WERI-Rb-1 (cell line): ENCODE results near the gene UTF1.

Experiments used
- DNase-seq: peaks from one replicate; pipeline ENCODE4 v3.0.0-alpha.2; 2020
- H3K27ac ChIP-seq: fragments of 250-450 bp; sonication (Bioruptor Pico); 2 replicates; pipeline ENCODE4 v1.5.1; 2020; ENCODE audit warnings: mild to moderate bottlenecking, moderate library complexity
- H3K27me3 ChIP-seq: fragments of 250-450 bp; sonication (Bioruptor Pico); 2 replicates; pipeline ENCODE4 v1.5.1; 2021; ENCODE audit warnings: mild to moderate bottlenecking, low read depth, moderate library complexity; ENCODE audit not compliant: insufficient read depth, severe bottlenecking
- H3K36me3 ChIP-seq: fragments of 250-450 bp; sonication (Bioruptor Pico); 2 replicates; pipeline ENCODE4 v1.5.1; 2020; ENCODE audit warnings: mild to moderate bottlenecking, moderate library complexity
- H3K4me3 ChIP-seq: 2 replicates; pipeline ENCODE4 v1.5.1; 2011; ENCODE audit warnings: low read depth, mild to moderate bottlenecking, control low read depth, low read length
- H3K9me3 ChIP-seq: fragments of 250-450 bp; sonication (Bioruptor Pico); 2 replicates; pipeline ENCODE4 v1.5.1; 2021; ENCODE audit warnings: mild to moderate bottlenecking, moderate library complexity; ENCODE audit not compliant: severe bottlenecking
- CTCF ChIP-seq: IDR thresholded peaks from 2 replicates; pipeline ENCODE4 v1.5.1; 2011; ENCODE audit warnings: low read depth, mild to moderate bottlenecking, control low read depth, inconsistent platforms, low read length

Gene UTF1

GRCh38 chr10:133198206-133198605 is 31.8 kb upstream of the UTF1 start:
- no peak for DNase-seq
- H3K27me3 ChIP-seq: no peaks in the 10 kb centered on the region
- TF ChIP-seq CTCF: no peak

DNA sequence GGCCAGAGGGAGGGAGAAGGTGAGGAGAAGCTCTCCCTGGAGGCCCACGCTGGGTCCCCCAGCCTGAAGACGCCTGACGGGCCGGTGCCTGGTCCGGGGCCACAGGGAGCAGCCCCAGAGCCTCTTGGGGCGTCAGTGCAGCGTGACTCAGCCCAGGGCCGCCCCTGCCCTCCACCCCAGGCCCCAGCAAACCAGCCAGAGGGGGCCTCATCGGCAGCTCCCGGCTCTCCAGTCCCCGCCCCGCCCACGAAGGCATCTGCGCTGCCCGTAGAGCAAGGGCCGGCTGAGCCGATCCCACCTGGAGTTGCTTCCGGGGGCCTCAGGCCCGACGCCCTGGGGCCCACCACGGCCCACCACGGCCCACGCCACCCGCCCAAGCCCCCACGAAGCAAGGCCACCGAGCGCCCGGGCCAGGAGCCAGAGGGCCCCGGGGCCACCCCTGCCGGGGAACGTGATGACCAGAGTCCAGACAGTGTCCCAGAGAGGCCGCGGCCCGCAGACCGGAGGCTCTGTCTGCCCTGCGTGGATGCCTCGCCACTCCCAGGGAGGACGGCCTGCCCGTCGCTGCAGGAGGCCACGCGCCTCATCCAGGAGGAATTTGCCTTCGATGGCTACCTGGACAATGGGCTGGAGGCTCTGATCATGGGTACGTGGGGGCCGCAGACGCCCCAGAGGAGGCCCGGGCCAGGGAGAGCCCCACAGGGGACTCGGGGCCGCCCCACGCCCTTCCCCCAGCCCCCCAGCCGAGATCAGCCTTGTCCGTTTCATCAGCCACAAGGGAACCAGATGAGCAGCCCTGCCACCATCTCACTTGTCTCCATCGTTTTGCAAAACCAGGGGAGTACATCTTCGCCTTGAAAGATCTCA is 31.2 kb upstream of the UTF1 start:
- TF ChIP-seq CTCF: no peak
- H3K27ac ChIP-seq: no peak overlapping the region
- no peak overlapping the region for H3K4me3 ChIP-seq
- DNase-seq: no peak
- no peaks in the 10 kb centered on the region for H3K36me3 ChIP-seq
- H3K9me3 ChIP-seq: no peaks in the 10 kb centered on the region
- no peaks in the 10 kb centered on the region for H3K27me3 ChIP-seq

More at GRCh38 chr10:133198206-133198605, 31.8 kb upstream of the UTF1 start:
- no peak overlapping the region for H3K4me3 ChIP-seq
- H3K27ac ChIP-seq: no peak overlapping the region
- H3K36me3 ChIP-seq: no peaks in the 10 kb centered on the region
- no peaks in the 10 kb centered on the region for H3K9me3 ChIP-seq

DNA sequence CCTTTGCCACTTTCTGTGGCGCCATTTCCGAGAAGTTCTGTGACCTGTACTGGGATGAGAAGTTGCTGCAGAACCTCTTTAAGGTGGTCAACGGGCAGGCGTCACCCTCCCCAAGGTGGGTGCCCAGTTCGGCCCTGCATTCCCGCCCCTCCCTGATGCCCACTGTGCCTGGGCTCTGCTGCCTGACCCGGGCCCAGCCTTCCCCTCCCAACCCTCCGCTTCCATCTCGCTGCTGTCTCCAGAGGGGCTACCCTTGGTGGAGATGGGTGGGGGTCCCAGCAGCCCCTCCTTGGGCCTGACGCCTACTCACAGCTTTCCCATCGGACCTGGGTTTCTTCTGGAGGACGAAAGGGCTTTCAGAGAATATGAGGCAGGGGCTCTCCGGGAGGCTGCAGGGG is 30.5 kb upstream of the UTF1 start:
- TF ChIP-seq CTCF: no peak
- Histone ChIP-seq H3K4me3 (no peak overlapping the region), H3K36me3 (no peaks in the 10 kb centered on the region), H3K27me3 (no peaks in the 10 kb centered on the region), H3K27ac (no peak overlapping the region), H3K9me3 (no peaks in the 10 kb centered on the region)
- no peak for DNase-seq

DNA sequence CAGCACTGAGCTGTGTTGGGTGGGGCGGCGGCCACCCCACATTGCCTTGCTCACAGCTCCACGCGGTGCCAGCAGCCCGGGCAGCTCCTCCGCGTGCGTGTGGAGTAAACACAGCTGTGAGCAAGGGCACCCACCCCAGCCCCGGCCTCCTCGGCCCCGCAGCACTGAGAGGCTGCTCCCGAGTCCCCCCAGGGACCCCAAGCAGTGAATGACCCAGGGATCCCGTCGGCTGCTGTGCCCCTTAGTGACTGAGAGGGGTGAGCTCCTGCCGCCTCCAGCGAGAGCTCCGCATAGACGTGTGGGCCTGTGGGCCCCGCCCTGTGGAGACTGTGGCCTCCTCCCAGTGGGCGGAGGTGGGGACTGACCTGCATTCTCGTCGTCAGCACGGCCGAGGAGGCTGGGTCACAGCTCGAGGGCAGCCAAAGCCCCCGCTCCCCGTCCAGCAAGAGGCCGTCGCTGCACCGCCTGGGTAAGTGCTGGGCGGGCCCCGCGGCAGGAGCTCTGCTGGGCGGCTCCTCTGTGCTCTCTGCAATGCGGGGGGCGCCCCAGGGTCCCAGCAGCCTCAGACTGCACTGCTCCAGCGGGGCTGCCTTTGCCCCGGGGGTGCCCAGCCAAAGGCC is 29.9 kb upstream of the UTF1 start:
- no peaks in the 10 kb centered on the region for H3K27me3 ChIP-seq
- H3K27ac ChIP-seq: no peak overlapping the region
- H3K36me3 ChIP-seq: no peaks in the 10 kb centered on the region
- no peak overlapping the region for H3K4me3 ChIP-seq
- DNase-seq: no peak
- TF ChIP-seq CTCF: no peak
- no peaks in the 10 kb centered on the region for H3K9me3 ChIP-seq

- no peak overlapping the region for H3K27ac ChIP-seq
- no peaks in the 10 kb centered on the region for H3K36me3 ChIP-seq
- H3K27me3 ChIP-seq: no peaks in the 10 kb centered on the region
- DNase-seq: no peak
- TF ChIP-seq CTCF: no peak
- no peak overlapping the region for H3K4me3 ChIP-seq
- no peaks in the 10 kb centered on the region for H3K9me3 ChIP-seq
Observed at GRCh38 chr10:133200621-133201031, 29.4 kb upstream of the UTF1 start.
